ENCODE results near the gene FUT4.
"Not testable (repeated sequence)": the region's sequence is repeated elsewhere in the genome, so short reads cannot be mapped to it uniquely, and the experiment has no call there.

The FUT4 gene

DNA sequence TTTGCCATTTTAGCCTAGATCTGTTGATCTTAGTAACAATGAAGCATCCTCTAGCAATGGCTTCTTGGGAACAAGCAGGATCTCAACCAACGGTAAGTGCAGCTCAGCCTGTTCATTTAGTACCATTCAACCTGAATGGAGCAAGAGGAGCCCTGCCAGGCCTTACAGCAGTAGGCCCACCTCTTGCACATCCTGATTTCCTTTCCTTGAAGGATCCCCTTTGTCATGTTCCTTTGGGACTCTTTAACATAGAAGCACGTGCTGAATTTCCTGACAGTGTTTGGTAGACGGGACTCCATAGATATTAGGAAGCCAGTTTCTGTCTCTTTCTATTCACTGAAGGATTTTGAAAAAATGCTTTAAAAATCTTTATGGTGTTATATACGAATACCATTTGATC, 25.0 kb downstream of the FUT4 start:
- DNase-seq, result no peak

DNA sequence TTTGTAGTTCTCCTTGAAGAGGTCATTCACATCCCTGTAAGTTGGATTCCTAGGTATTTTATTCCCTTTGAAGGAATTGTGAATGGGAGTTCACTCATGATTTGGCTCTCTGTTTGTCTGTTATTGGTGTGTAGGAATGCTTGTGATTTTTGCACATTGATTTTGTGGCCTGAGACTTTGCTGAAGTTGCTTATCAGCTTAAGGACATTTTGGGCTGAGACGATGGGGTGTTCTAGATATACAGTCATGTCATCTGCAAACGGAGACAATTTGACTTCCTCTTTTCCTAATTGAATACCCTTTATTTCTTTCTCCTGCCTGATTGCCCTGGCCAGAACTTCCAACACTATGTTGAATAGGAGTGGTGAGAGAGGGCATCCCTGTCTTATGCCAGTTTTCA, 29.3 kb downstream of the FUT4 start:
- DNase-seq, result not testable (repeated sequence)

DNA sequence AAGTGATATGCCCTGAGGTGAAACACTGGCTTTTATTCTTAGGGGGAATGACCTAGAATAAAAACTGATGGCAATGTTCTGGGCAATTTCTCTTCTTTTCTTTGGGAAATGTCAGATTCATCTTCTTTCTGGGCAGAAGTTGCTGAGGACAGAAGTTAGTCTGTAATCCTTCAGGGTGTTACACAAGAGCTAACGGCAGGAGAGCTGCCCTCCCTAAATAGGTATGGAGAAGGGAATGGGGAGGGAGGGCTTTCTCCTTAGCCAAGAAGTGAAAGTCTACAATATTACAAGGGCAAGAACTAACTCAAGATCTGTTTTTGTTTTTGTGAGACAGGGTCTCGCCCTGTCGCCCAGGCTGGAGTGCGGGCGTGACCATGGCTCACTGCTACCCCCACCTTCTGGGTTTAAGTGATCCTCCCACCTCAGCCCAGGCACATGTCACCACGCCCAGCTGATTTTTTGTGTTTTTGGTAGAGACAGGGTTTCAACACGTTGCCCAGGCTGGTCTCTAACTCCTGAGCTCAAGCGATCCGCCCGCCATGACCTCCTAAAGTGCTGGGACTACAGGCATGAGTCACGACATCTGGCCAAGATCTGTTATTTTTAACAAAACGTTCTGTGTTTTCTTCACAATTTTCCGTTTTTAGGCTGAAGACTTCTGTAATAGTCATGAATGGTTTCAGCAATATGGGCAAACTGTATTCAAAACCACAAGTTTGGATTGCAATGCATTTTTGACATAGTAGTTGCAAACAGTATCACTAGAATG, 30.7 kb downstream of the FUT4 start:
- no peak for DNase-seq

DNA sequence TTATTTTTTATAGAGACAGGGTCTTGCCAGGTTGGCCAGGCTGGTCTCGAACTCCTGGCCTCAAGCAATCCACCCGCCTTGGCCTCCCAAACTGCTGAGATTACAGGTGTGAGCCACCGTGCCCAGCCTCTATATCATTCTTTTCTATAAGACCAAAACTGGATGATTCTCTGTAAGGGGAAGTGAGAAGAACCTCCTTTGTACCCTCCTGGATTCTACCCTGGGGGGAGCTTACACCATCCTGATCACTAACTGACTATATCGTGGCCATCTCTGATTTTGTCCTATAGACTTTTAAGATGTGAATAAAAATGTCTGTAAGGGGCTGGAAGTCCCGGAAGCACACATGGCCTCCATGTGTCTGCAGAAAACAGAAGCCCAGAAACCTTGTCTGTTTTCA, 32.6 kb downstream of the FUT4 start:
- DNase-seq, result no peak

DNA sequence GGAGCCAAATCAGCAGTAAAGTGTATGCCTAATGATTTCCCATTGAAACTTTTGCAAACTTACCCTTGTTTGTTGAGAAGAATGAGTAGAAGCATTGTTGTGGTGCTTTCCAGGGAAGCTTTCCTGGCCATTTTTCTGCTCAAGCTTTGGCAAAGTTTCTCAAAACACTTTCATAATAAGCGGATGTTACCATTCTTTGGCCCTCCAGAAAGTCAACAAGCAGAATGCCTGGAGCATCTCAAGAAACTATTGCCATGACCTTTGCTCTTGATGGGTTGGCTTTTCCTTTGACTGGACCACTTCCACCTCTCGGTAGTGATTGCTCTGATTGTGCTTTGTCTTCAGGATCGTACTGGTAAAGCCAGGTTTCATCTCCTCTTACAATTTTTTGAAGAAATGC, 34.1 kb downstream of the FUT4 start:
- DNase-seq, result no peak

DNA sequence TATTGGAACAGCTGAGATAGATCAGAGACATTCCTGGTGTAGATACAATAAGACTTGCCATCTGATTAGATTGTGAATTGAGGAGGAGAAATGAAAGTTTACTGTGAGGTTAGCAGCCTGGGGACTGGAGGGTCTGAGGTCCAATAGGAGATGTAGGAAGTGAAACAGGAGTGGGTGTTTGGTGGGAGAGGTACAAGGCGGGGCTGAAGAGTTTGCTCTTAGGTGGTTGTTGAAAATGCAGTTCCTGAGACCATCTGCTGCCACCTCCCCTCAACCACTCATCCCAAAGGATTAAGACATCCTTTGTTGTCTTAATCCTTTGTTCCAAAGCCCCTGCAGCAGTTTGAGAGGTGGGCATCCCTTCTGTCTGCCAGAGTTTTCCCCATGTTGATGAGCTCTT, 38.2 kb downstream of the FUT4 start:
- DNase-seq, result no peak

DNA sequence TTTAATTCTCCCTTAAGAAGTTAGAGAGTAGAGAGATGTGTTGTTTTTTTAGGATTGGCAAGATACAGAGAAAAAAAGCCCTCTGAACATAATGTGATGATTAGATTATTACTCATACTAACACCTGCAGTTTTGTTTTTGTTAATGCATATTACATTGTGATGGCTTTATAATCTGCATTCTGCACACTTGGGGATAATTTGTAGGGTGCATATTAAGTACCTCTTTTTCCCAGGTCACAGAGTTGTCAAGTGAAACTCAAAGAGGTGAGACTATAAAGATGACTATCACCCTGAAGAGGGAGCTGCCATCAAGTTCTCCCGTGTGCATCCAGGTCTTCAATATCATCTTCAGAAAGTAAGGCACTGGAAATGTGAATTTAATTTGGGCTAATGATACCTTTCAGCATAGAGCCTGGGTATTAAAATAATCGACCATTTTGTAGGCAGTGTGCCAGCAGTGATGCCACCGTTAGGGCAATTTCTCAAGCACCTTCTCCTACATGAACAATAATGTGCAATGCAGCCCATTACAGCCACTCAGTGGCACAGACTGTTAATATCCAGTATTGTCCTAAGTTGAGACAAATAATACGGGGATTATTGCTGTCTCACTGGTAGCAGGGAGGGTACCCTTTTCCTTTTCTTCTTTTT, 39.6 kb downstream of the FUT4 start:
- DNase-seq, result no peak

DNA sequence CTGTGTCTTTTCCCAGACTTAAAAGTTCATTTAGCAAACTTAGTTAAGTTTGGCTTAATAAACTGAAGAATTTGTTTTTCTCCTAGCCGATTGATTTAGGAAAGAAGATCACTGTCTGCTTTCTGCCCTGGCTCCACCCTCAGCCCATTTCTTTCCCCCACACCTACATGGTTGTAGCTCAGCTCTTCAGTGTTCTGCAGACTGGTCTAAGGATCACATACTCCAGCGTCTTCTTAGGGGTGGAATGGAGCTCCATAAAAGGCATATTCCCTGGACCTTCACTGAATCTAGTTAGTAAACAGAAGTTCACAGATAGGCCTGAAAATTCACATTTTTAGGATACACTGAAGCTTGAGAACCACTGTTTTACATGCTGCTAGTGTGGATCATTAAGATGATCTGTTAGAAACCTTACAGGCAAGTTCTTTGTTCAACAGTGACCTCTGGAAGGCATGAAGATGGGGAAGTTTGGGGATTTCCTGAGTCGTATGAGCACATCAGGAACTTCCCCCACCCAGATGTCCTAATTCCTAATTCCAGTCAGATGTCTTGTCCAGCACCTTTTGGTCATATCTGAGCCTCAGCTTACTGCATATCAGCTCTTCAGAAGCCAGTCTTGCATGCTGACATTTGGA, 40.3 kb downstream of the FUT4 start:
- DNase-seq, result no peak

DNA sequence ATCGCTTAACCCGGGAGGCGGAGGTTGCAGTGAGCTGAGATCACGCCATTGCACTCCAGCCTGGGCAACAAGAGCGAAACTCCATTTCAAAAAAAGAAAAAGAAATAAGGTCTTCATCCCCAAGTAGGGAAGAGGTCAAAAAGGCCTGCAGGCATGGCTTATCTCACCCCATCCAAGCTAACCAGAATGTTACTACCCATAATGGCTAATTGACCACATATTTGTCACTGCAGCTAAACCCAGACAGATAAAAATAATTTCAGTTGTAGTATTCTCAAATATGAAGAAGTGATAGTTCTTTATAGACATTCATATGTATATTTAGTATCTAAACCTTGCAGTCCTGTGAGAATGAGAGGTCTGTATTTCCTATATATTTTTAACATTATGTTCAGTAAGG, 41.3 kb downstream of the FUT4 start:
- DNase-seq, result no peak

DNA sequence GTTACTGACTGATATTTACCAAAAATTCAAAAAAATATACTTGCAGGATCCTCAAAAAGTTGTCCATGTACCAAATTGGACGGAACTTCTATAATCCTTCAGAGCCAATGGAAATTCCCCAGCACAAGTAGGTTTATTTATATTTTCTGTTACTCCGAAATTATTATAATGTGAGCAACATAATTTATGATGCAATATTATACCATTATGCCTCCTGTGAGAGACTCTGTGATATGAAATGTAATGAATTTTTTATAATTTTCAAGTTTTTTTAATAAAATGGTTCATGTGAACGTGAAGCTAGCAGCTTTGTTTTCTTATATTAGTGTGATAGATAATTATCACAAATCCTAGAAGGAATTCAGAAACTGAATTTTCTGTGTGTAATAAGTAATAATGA, 41.7 kb downstream of the FUT4 start:
- no peak for DNase-seq

DNA sequence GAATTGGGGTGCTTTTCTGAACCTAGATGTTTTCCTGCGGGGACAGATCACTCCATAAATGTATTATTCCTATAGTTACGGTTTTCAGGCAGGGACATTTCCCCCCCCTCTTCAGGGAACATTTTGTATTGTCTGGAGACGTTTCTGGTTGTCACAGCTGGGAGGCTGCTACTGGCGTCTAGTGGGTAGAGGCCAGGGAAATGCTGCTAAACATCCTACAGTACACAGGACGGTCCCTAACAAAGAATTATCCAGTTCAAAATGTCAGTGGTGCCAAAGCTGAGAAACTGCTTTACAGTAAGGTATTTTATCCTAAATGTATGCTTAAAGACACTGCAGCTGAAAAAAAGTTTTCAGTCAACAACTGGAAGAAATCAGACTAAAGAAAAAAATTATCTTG, 42.8 kb downstream of the FUT4 start:
- no peak for DNase-seq

DNA sequence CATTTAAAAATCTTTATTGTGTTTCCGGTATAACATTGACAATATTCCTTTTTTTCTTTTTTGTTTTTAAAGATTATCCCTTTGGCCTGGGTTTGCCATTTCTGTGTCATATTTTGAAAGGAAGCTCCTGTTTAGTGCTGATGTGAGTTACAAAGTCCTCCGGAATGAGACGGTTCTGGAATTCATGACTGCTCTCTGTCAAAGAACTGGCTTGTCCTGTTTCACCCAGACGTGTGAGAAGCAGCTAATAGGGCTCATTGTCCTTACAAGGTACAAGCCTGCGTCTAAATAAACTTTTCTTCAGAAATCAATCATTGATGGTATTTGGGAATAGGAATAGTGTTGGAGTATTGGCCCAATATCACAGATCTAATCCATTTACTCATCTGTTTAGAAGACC, 43.3 kb downstream of the FUT4 start:
- DNase-seq, result no peak

DNA sequence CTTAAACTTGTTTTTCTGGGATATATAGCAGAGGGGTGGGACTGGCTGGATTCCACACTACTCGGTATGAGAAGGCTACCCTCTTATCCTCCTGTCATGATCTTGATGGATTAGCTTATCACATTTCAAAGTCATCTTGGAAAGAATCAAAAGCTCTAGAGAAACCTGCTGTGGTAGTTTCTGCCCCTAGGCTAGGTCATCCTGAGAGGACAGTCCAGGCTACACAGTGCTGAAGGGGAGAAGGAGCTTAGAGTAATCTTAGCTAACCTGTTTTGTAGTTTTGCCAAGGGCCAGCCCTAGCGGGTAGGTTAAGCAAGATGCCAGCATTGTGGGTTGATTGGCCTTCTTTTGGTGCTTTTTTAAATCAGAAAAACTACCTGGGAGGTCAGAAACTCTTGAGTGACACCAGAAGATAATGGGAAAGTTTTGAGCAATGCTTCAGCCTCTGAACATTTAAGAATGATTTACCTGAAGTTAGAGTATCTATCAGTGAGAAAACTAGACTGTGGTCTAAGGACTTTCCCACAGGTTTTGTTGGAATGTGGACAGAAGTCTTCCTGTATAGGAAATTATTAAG, 44.7 kb downstream of the FUT4 start:
- no peak for DNase-seq

DNA sequence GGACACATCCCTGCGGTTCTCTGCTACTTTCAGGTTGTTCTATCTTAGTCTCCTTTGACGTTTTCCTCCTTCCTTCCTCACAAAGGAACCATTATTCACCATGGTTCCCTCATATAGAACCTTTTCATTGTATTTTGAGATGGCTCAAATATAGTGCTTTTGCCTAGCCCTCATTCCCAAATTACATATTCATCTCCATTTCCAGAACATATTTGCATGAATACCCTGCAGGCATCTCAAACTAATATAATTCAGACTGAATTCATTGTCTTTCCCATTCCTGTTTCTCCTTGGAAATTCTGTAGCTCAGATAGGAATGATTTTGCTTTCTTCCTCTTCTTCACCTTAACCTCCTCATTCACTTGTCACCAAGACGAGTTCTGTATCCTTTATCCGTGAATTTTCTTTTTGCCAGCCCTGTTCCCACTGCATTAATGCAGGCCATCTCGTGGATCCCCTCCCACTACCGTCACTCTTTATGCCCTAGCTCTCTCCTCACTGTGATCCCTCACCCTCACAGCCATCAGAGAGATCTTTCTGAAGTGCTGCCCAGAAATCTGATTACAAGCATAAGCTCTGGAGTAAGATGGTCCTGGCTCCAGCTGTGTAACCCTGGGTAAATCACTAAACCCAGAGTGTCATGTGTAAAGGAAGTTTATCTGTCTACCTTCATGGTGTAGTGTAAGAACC, 46.8 kb downstream of the FUT4 start:
- DNase-seq, result peak; percentile 51

DNA sequence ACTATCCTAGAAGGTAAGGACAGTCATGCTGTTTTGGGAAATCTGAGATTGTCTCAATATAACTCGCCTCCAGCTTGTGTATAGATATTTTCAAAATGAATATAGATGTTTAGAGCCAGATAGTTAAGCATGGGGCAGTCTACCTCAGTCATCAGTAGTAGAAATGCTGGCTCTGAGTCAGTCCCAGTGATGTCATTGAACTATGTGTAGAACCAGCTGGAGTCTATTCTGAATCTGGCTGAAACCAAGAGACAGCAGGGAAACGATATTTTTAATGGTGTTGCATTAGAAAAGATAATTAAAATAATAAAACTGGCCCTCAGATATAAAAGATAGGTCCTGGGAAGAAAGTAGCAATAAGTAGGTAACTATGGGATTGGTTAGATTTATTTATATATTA, 49.3 kb downstream of the FUT4 start:
- DNase-seq, result no peak

DNA sequence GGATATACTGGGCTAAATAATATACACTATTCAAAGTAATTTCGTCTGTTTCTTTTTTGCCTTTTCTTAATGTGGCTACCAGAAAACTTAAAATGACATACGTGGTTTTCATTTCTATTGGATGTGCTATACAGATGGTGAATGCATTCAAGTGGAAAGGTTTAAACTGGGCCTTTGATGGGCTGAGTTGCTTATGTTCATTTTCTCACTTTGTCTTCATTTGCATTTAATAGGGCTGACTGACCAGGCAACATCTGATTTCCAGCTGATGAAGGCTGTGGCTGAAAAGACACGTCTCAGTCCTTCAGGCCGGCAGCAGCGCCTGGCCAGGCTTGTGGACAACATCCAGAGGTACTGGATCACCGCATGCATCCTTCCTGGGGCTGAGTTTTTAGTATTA, 51.4 kb downstream of the FUT4 start:
- DNase-seq, result no peak

DNA sequence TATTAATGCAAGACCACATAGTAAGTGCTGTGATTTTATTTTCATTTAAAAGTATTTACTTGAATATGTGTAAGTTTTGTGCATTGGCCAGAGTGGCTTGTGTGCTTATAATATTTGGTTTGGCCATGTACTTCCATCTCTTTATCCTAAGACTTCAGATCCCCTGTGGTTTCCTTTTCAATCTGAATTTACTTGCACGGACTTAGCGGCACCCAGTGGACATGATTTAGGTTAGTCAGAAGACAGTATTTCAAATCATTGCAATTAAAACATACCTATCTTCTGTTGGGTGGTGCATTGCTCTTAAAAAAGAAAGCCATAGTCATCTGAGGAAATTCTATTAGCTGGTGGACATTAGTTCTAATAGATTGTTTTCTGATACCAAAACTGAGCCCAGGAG, 54.2 kb downstream of the FUT4 start:
- no peak for DNase-seq
